Kidney tubule cell (primary cell): ENCODE measurements around the gene BMAL1.
"Not testable (repeated sequence)": the region's sequence is repeated elsewhere in the genome, so short reads cannot be mapped to it uniquely, and the experiment has no call there.

Experiments
- DNase-seq: peaks from one replicate; pipeline ENCODE4 v3.0.0-alpha.2; 2018; ENCODE audit warnings: low spot score

Gene BMAL1

GRCh38 chr11:13382751-13383150, 105.2 kb downstream of the BMAL1 start:
- no peak for DNase-seq

GRCh38 chr11:13384908-13385640, 107.5 kb downstream of the BMAL1 start:
- DNase-seq, result peak; percentile 58

GRCh38 chr11:13386567-13386966, 109.0 kb downstream of the BMAL1 start:
- DNase-seq, result no peak

- DNase-seq, result no peak
Observed at GRCh38 chr11:13388741-13389140, 111.2 kb downstream of the BMAL1 start.

GRCh38 chr11:13391217-13391616, 113.6 kb downstream of the BMAL1 start:
- DNase-seq, result no peak

- DNase-seq, result not testable (repeated sequence)
Observed at GRCh38 chr11:13398335-13398734, 120.7 kb downstream of the BMAL1 start.

GRCh38 chr11:13405220-13405619, 127.6 kb downstream of the BMAL1 start:
- no peak for DNase-seq

- no peak for DNase-seq
Observed at GRCh38 chr11:13415201-13415600, 137.6 kb downstream of the BMAL1 start.

GRCh38 chr11:13421561-13421960, 144.0 kb downstream of the BMAL1 start:
- no peak for DNase-seq

- peak; percentile 52 for DNase-seq
Observed at GRCh38 chr11:13423372-13423771, 145.8 kb downstream of the BMAL1 start.

GRCh38 chr11:13427440-13427839, 149.8 kb downstream of the BMAL1 start:
- DNase-seq, result no peak

GRCh38 chr11:13429288-13429687, 151.7 kb downstream of the BMAL1 start:
- no peak for DNase-seq

GRCh38 chr11:13429836-13430235, 152.2 kb downstream of the BMAL1 start:
- peak; percentile 90 for DNase-seq

- DNase-seq, result no peak
Observed at GRCh38 chr11:13433437-13433836, 155.8 kb downstream of the BMAL1 start.

- DNase-seq, result peak; percentile 91
Observed at GRCh38 chr11:13434247-13435205, 156.9 kb downstream of the BMAL1 start.

GRCh38 chr11:13436836-13437235, 159.2 kb downstream of the BMAL1 start:
- DNase-seq, result not testable (repeated sequence)
